H1 (cell line): ENCODE measurements around the gene ACOT7. TPM values are rescaled to one million over a fixed set of nuclear protein-coding genes. Genes with fewer than 3 reads are reported as not detected.

Experiments
- ASH2L ChIP-seq: fragments of 200-600, 300-600 bp; sonication (generic); IDR thresholded peaks from one replicate; pipeline ENCODE4 v1.7.1; 2017; ENCODE audit warnings: low read length
- EGR1 ChIP-seq: IDR thresholded peaks from 2 replicates; pipeline ENCODE4 v1.6.1; 2011; ENCODE audit warnings: low read depth, low read length, borderline replicate concordance
- JUND ChIP-seq: IDR thresholded peaks from 2 replicates; pipeline ENCODE4 v1.6.1; 2011; ENCODE audit warnings: mild to moderate bottlenecking, improper control_type of control experiment, low read length
- KDM4A ChIP-seq: IDR thresholded peaks from one replicate; pipeline ENCODE4 v1.7.1; 2012; ENCODE audit warnings: low read depth, mild to moderate bottlenecking, moderate library complexity, low read length, inconsistent platforms; ENCODE audit not compliant: severe bottlenecking
- SIRT6 ChIP-seq: IDR thresholded peaks from one replicate; pipeline ENCODE4 v1.7.1; 2012; ENCODE audit warnings: low read length, inconsistent platforms
- TAF7 ChIP-seq: optimal IDR thresholded peaks from 2 replicates; pipeline ENCODE3; 2011; ENCODE audit warnings: low read depth, mild to moderate bottlenecking, inconsistent platforms, low read length, moderate library complexity, borderline replicate concordance
- TBP ChIP-seq: IDR thresholded peaks from 2 replicates; pipeline ENCODE4 v1.6.1; 2011; ENCODE audit warnings: low read depth, low read length, improper control_type of control experiment
- TCF12 ChIP-seq: IDR thresholded peaks from 2 replicates; pipeline ENCODE4 v1.6.1; 2011; ENCODE audit warnings: low read depth, mild to moderate bottlenecking, low read length
- ZNF274 ChIP-seq: IDR thresholded peaks from 2 replicates; pipeline ENCODE4 v1.7.0; 2012; ENCODE audit warnings: low read length, borderline replicate concordance; ENCODE audit errors: extremely low read depth
- polyA plus RNA-seq, 7 experiments: library from polyadenylated mRNA; depleted of rRNA in 3 of 7; stranded (reverse) in 5 of 7; unstranded in 2 of 7; fragments of >200 nt in 5 of 7; fragments of 200-250 nt in 2 of 7; gene quantifications; 1 replicate in 5 of 7; 2 replicates in 1 of 7; 4 replicates in 1 of 7; pipeline versions ENCODE4 v1.2.1 to v1.2.3, GENCODE V29; 2011 to 2013; ENCODE audit warnings: missing spikeins in 2 of 7, mixed read lengths in 2 of 7
- total RNA-seq: library from RNA; stranded (reverse); fragmentation: NEBNext Ultra II Directional; extraction: Animal tissue kit (Norgen Biotek cat#: 25700); gene quantifications from 2 replicates; pipeline ENCODE4 v1.2.1, GENCODE V29; 2021

Gene ACOT7
- total and polyA plus RNA-seq, 2 of the 8 experiments (the other 6 are each of a cell fraction or from before 2014, with no cell fraction given) = 151 to 214 TPM

- TF ChIP-seq JUND (no peak), EGR1 (no peak), TBP (no peak), SIRT6 (no peak), TAF7 (no peak), ZNF274 (no peak), ASH2L (no peak), KDM4A (no peak), TCF12 (no peak)
Observed at GRCh38 chr1:6301526-6301925, 92.0 kb downstream of the ACOT7 start (continued).
